ENCODE results near the gene MACROH2A1. TPM values are rescaled to one million over a fixed set of nuclear protein-coding genes. Genes with fewer than 3 reads are reported as not detected.

The MACROH2A1 gene
- total and polyA plus RNA-seq, 8 donors = 183 to 309 (median 235) TPM

GRCh38 chr5:135319928-135320606 lies 79.0 kb downstream of the MACROH2A1 start:
- DNase-seq = peak in 1 of 4 donors; percentile 66
- Histone ChIP-seq H3K4me1 (no peaks in the 10 kb centered on the region), H3K4me3 (no peak overlapping the region), H3K27ac (no peak overlapping the region), H3K9me3 (no peaks in the 10 kb centered on the region), H3K36me3 (no peaks in the 10 kb centered on the region), H3K27me3 (no peaks in the 10 kb centered on the region)
- TF ChIP-seq, protein P1, sequence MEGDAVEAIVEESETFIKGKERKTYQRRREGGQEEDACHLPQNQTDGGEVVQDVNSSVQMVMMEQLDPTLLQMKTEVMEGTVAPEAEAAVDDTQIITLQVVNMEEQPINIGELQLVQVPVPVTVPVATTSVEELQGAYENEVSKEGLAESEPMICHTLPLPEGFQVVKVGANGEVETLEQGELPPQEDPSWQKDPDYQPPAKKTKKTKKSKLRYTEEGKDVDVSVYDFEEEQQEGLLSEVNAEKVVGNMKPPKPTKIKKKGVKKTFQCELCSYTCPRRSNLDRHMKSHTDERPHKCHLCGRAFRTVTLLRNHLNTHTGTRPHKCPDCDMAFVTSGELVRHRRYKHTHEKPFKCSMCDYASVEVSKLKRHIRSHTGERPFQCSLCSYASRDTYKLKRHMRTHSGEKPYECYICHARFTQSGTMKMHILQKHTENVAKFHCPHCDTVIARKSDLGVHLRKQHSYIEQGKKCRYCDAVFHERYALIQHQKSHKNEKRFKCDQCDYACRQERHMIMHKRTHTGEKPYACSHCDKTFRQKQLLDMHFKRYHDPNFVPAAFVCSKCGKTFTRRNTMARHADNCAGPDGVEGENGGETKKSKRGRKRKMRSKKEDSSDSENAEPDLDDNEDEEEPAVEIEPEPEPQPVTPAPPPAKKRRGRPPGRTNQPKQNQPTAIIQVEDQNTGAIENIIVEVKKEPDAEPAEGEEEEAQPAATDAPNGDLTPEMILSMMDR (IDR thresholded peaks at IDR 0.05) = no peak
- no peak for ATAC-seq
- intact Hi-C loops (cut with DNase I) = no loop called here

DNA sequence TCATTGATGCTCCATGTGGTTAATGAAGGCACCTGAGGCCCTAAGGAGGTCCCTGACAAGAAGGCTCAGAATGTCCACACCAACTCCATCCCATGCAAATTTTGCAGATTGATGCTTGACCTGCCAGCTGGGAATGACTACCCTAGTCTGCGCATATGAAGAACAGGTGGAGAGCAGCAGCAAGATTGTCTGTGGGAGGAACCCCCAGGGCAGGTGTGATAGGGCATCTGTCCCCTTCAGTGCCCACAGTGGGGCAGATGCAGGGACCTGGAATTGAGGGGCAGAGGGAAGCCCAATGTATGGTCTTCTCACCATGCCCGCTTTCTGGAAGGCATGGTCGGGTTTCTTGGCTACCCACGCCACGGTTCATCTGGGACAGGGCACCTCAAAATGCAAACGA lies 79.6 kb downstream of the MACROH2A1 start:
- ATAC-seq (no peak), DNase-seq (no peak)
- Histone ChIP-seq H3K36me3 (no peaks in the 10 kb centered on the region), H3K4me1 (no peaks in the 10 kb centered on the region), H3K27ac (no peak overlapping the region), H3K27me3 (no peaks in the 10 kb centered on the region), H3K9me3 (no peaks in the 10 kb centered on the region), H3K4me3 (no peak overlapping the region)
- intact Hi-C loops (cut with DNase I) = no loop called here
- TF ChIP-seq, protein P1 (IDR thresholded peaks at IDR 0.05) = no peak

- H3K4me1 ChIP-seq = no peaks in the 10 kb centered on the region
- TF ChIP-seq, protein P1 (IDR thresholded peaks at IDR 0.05) = no peak
- no peaks in the 10 kb centered on the region for H3K9me3 ChIP-seq
- no peaks in the 10 kb centered on the region for H3K27me3 ChIP-seq
- ATAC-seq (no peak), DNase-seq (no peak)
- no peak overlapping the region for H3K4me3 ChIP-seq
- H3K36me3 ChIP-seq = no peaks in the 10 kb centered on the region
- intact Hi-C loops (cut with DNase I) = no loop called here
- no peak overlapping the region for H3K27ac ChIP-seq
Measured at GRCh38 chr5:135318924-135319323, 80.1 kb downstream of the MACROH2A1 start.

DNA sequence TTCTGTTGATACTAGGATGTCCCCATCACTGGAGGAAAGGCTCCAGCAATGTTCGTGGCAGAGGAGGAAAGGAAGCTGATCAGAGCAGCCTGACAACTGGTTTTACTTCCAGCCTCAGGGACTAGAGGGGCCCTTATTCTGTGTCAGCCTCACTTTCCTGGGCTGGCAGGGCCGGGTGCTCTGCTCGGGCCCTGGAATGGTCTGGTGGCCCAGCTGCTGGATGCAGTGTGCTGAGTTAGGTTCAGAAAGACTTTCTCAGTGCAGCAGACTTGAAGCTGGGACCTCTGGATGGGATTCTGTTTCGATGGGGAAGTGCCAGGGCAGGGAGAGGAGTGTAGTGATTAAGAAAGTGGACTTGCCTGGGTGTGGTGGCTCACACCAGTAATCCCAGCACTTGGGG lies 81.0 kb downstream of the MACROH2A1 start:
- no peak for ATAC-seq
- no peaks in the 10 kb centered on the region for H3K36me3 ChIP-seq
- no peak overlapping the region for H3K27ac ChIP-seq
- H3K4me1 ChIP-seq = no peaks in the 10 kb centered on the region
- H3K4me3 ChIP-seq = no peak overlapping the region
- TF ChIP-seq, protein P1 (IDR thresholded peaks at IDR 0.05) = no peak
- intact Hi-C loops (cut with DNase I) = no loop called here
- H3K9me3 ChIP-seq = no peaks in the 10 kb centered on the region
- no peaks in the 10 kb centered on the region for H3K27me3 ChIP-seq
- DNase-seq = no peak

- no peak for ATAC-seq
- no peaks in the 10 kb centered on the region for H3K27me3 ChIP-seq
- H3K4me1 ChIP-seq = no peaks in the 10 kb centered on the region
- no peak for DNase-seq
- no peaks in the 10 kb centered on the region for H3K36me3 ChIP-seq
- no peak overlapping the region for H3K27ac ChIP-seq
- H3K4me3 ChIP-seq = no peak overlapping the region
- H3K9me3 ChIP-seq = no peaks in the 10 kb centered on the region
- intact Hi-C loops (cut with DNase I) = no loop called here
- TF ChIP-seq, protein P1 (IDR thresholded peaks at IDR 0.05) = no peak
Measured at GRCh38 chr5:135317286-135317685, 81.7 kb downstream of the MACROH2A1 start.

All from left lung (tissue), 10 donors.